GM12878 (cell line): Measurements from ENCODE around the gene CNTNAP2. TPM values are rescaled to one million over a fixed set of nuclear protein-coding genes. Genes with fewer than 3 reads are reported as not detected.

Source experiments
- ATAC-seq: fragments of 200-7000 bp; cut with Tn5 transposase; 3 replicates; pipeline ENCODE4 v1.9.1; 2020; ENCODE audit warnings: mild to moderate bottlenecking, moderate library complexity
- BruUV-seq: library from RNA; stranded (reverse); fragments of 400-500 nt; replicated peaks from 2 replicates; lab custom pipeline; 2021; lab: Mats Ljungman, UMichigan
- CTCF ChIA-PET: fragments of 300-600 bp; sonication (Branson Sonifier 250); formaldehyde crosslinking; extraction: SDS; loops from one replicate; lab custom pipeline; 2021; ENCODE audit warnings: inconsistent platforms; lab: Yijun Ruan, JAX
- POLR2A ChIA-PET: fragments of 350-600 bp; formaldehyde crosslinking; extraction: SDS; loops from one replicate; lab custom pipeline; 2021; ENCODE audit warnings: inconsistent platforms; lab: Charles Lee
- RAD21 ChIA-PET: fragments of 300-600 bp; sonication (Branson Sonifier 250); formaldehyde crosslinking; loops from one replicate; lab custom pipeline; 2023; ENCODE audit warnings: antibody characterized with exemption; ENCODE audit not compliant: unreplicated experiment; lab: Charles Lee
- SMC1A ChIA-PET: fragments of 300-600 bp; sonication (Branson Sonifier 250); formaldehyde crosslinking; loops from one replicate; lab custom pipeline; 2023; ENCODE audit not compliant: unreplicated experiment, uncharacterized antibody; lab: Charles Lee
- DNase-seq: peaks from one replicate; pipeline ENCODE4 v3.0.0-alpha.2; 2011; ENCODE audit warnings: low read depth, low spot score
- FAIRE-seq: peaks from 3 replicates; lab custom pipeline; 2011; peaks lifted over from hg19 to GRCh38; lab: Jason Lieb, UNC
- H2AFZ ChIP-seq: 2 replicates; pipeline ENCODE4 v1.6.0; 2011; ENCODE audit warnings: low read depth, low read length, control low read depth; ENCODE audit not compliant: control insufficient read depth
- H3K27ac ChIP-seq: 2 replicates; pipeline ENCODE4 v1.5.1; 2011; ENCODE audit warnings: control low read depth; ENCODE audit not compliant: control insufficient read depth, insufficient read depth
- H3K27me3 ChIP-seq, 2 experiments: replicated peaks in 1 of 2; 2 replicates each; pipeline versions ENCODE4 v1.6.0 to v1.6.1; 2011; ENCODE audit warnings: low read length in 1 of 2; ENCODE audit not compliant: control insufficient read depth in 2 of 2, insufficient read depth in 2 of 2
- H3K36me3 ChIP-seq, 2 experiments: 2 replicates each; pipeline ENCODE4 v1.5.1; 2011; ENCODE audit warnings: low read length in 1 of 2; ENCODE audit not compliant: control insufficient read depth in 2 of 2, insufficient read depth in 2 of 2
- H3K4me1 ChIP-seq: 2 replicates; pipeline ENCODE4 v1.6.1; 2011; ENCODE audit warnings: mild to moderate bottlenecking, low read length, moderate library complexity, mixed read lengths; ENCODE audit not compliant: control insufficient read depth, insufficient read depth
- H3K4me2 ChIP-seq: 2 replicates; pipeline ENCODE4 v1.6.0; 2011; ENCODE audit warnings: control low read depth; ENCODE audit not compliant: control insufficient read depth, insufficient read depth
- H3K4me3 ChIP-seq: fragments of 200-600 bp; sonication (generic); 2 replicates; pipeline ENCODE4 v1.5.1; 2016
- H3K79me2 ChIP-seq: 2 replicates; pipeline ENCODE4 v1.6.0; 2011; ENCODE audit warnings: low read length; ENCODE audit not compliant: control insufficient read depth, insufficient read depth
- H3K9ac ChIP-seq: 2 replicates; pipeline ENCODE4 v1.8.0; 2011; ENCODE audit warnings: low read length, control low read depth, mixed read lengths; ENCODE audit not compliant: control insufficient read depth, insufficient read depth
- H3K9me3 ChIP-seq: replicated peaks from 3 replicates; pipeline ENCODE4 v1.5.1; 2011; ENCODE audit warnings: mild to moderate bottlenecking, low read length; ENCODE audit not compliant: control insufficient read depth, insufficient read depth
- H4K20me1 ChIP-seq: 2 replicates; pipeline ENCODE4 v1.6.0; 2011; ENCODE audit not compliant: control insufficient read depth, insufficient read depth
- FOXK2 ChIP-seq: fragments of 450-650 bp; IDR thresholded peaks from 2 replicates; pipeline ENCODE4 v1.6.1; 2017; ENCODE audit warnings: mild to moderate bottlenecking, moderate library complexity
- IKZF1 ChIP-seq: fragments of 450-650 bp; conservative IDR thresholded peaks from 2 replicates; pipeline ENCODE4 v1.6.1; 2017; ENCODE audit warnings: antibody characterized with exemption, mild to moderate bottlenecking
- MEF2A ChIP-seq: IDR thresholded peaks from 2 replicates; pipeline ENCODE4 v1.6.1; 2011; ENCODE audit warnings: low read depth, mild to moderate bottlenecking, low read length, moderate library complexity; ENCODE audit not compliant: insufficient read depth
- NR2F1 ChIP-seq: fragments of 450-650 bp; conservative IDR thresholded peaks from 2 replicates; pipeline ENCODE4 v1.6.1; 2017; ENCODE audit warnings: mild to moderate bottlenecking
- ZBTB33 ChIP-seq: fragments of 450-650 bp; IDR thresholded peaks from 2 replicates; pipeline ENCODE4 v1.6.1; 2017; ENCODE audit warnings: mild to moderate bottlenecking
- ZSCAN29 ChIP-seq: fragments of 450-650 bp; IDR thresholded peaks from 2 replicates; pipeline ENCODE4 v1.6.1; 2017; ENCODE audit warnings: mild to moderate bottlenecking, moderate library complexity
- WGBS: methylation state at CpG from one replicate; pipeline ENCODE4 v1.1.6; 2016; ENCODE audit warnings: low lambda C conversion rate; ENCODE audit not compliant: insufficient replicate concordance, insufficient coverage; ENCODE audit errors: missing lambda C conversion rate; 5-methylcytosine and 5-hydroxymethylcytosine counted together
- in situ Hi-C: fragments of 300-500 bp; cut with MboI; formaldehyde crosslinking; loops from 9 replicates; pipeline ENCODE4 v1.14.3; 2018; ENCODE audit warnings: mixed read lengths
- intact Hi-C: fragments of 100-400 bp; cut with micrococcal nuclease; formaldehyde crosslinking; loops from one replicate; pipeline ENCODE4 v1.14.2; 2022; ENCODE audit not compliant: unreplicated experiment
- polyA plus RNA-seq, 11 experiments: library from polyadenylated mRNA; depleted of rRNA in 4 of 11; unstranded in 6 of 11; stranded (reverse) in 5 of 11; fragments of >200 nt; fragmentation: Nextera tagmentation in 4 of 11; fragmentation: Illumina TruSeq in 1 of 11; extraction: Ambion mirVana in 4 of 11; extraction: Trizol in 1 of 11; gene quantifications; 1 replicate in 1 of 11; 2 replicates in 10 of 11; pipeline versions ENCODE4 v1.2.1 to v1.2.3, GENCODE V29; 2011 to 2016; ENCODE audit warnings: inconsistent platforms in 2 of 11, missing spikeins in 2 of 11, low read depth in 1 of 11
- total RNA-seq, 4 experiments: library from RNA; depleted of rRNA in 3 of 4; stranded (reverse); fragments of >200 nt in 3 of 4; fragmentation: Illumina TruSeq in 1 of 4; extraction: Trizol in 1 of 4; gene quantifications; 2 replicates each; pipeline versions ENCODE4 v1.2.1 to v1.2.3, GENCODE V29; 2013 to 2021

Gene CNTNAP2
- total and polyA plus RNA-seq, 10 of the 15 experiments (the other 5 are each of a cell fraction or from before 2014, with no cell fraction given) = 0.03 to 0.08 (median 0.03) TPM; not detected in 7

GRCh38 chr7:147452816-147453215 is 1336.2 kb downstream of the CNTNAP2 start:
- H3K79me2 ChIP-seq = no peaks in the 10 kb centered on the region
- SMC1A ChIA-PET = no interaction called here
- H3K27ac ChIP-seq = no peak overlapping the region
- no peak for DNase-seq
- H3K9ac ChIP-seq = no peak overlapping the region
- H2AFZ ChIP-seq = no peak overlapping the region
- no peaks in the 10 kb centered on the region for H3K27me3 ChIP-seq
- FAIRE-seq = no peak
- H3K4me1 ChIP-seq = no peaks in the 10 kb centered on the region
- TF ChIP-seq FOXK2 (no peak), ZBTB33 (no peak), MEF2A (no peak)
- 0% methylated on average over 1 of the region's 1 CpG for WGBS
- ATAC-seq = no peak
- CTCF ChIA-PET = no interaction called here
- no peak overlapping the region for H3K4me3 ChIP-seq
- H3K4me2 ChIP-seq = no peak overlapping the region
- in situ Hi-C loops = no loop called here
- no peaks in the 10 kb centered on the region for H3K9me3 ChIP-seq
- POLR2A ChIA-PET = no interaction called here
- no peaks in the 10 kb centered on the region for H3K36me3 ChIP-seq
- no peaks in the 10 kb centered on the region for H4K20me1 ChIP-seq
- intact Hi-C loops = no loop called here
- RAD21 ChIA-PET = no interaction called here
- no TSS peak for BruUV-seq

- H2AFZ ChIP-seq = no peak overlapping the region
- no peak overlapping the region for H3K9ac ChIP-seq
- 74% methylated on average over 2 of the region's 2 CpGs for WGBS
- TF ChIP-seq ZSCAN29 (no peak), IKZF1 (no peak), NR2F1 (no peak)
- TF ChIP-seq, all 136 proteins: peak for 0
- H3K79me2 ChIP-seq = no peaks in the 10 kb centered on the region
- no peak for ATAC-seq
- no peak overlapping the region for H3K4me2 ChIP-seq
- H3K4me3 ChIP-seq = no peak overlapping the region
- no peak overlapping the region for H3K27ac ChIP-seq
- no peaks in the 10 kb centered on the region for H3K36me3 ChIP-seq
- no TSS peak for BruUV-seq
- in situ Hi-C loops (no loop called here), intact Hi-C loops (no loop called here)
- H3K4me1 ChIP-seq = no peaks in the 10 kb centered on the region
- POLR2A ChIA-PET = no interaction called here
- DNase-seq = no peak
- FAIRE-seq = no peak
- H3K27me3 ChIP-seq = no peaks in the 10 kb centered on the region
- no peaks in the 10 kb centered on the region for H3K9me3 ChIP-seq
- SMC1A ChIA-PET = no interaction called here
- CTCF ChIA-PET = no interaction called here
- H4K20me1 ChIP-seq = no peaks in the 10 kb centered on the region
- RAD21 ChIA-PET = no interaction called here
Observed at GRCh38 chr7:147465223-147465622, 1348.6 kb downstream of the CNTNAP2 start.
